A549 treated with AZD9567 at 1 μM for 4 hours (cell line): Measurements from ENCODE around the gene LY6G6C. TPM values are rescaled to one million over a fixed set of nuclear protein-coding genes. Genes with fewer than 3 reads are reported as not detected.

Source experiments
- total RNA-seq: library from RNA; stranded (reverse); fragments of 200-300 nt; extraction: Qiagen RNA extraction; gene quantifications from 5 replicates; pipeline ENCODE4 v1.2.3, GENCODE V29; 2022; ENCODE audit not compliant: insufficient read depth

LY6G6C gene
- total RNA-seq = 0.09 to 0.12 TPM (median 0.10 TPM) in 3 of 5 replicates, not detected in the others

DNA sequence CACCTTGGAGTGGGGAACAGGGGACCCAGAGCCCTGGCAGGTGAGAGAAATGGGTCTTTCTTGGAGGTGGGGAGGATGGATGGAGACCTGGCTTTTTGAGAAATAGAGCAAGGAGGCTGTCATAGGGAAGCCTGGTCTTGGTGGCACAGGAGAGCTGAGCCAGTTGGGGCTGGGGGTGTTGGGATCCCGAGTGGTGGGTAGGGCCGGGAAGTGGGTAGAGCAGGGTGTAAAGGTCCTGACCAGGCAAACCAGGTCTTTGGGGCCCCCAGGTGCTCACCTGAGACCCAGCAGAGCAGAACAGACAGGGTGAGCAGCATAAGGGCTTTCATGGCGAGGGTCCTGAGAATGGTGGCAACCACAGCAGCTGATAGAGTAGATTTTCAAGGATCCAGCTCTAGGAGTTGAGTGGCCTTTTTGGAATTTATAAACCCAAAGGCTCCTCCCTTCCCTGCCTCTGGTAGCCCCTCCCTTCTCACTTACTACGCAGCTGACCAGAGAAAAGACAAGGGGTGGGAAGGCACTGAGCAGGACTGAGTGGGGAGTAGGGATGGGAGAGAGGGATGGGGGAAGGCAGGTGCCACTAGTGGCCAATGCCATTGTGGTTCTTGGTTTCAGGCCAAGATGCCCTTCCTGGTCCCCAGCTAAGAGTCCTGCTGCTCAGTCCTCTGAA, at the start of gene LY6G6C:
LY6G6C (minus strand) TSS at position 396 of the 670 bp plus-strand sequence; CDS start at position 329, 67 bp downstream.

GRCh38 chr6:31762356-31762755, 40.8 kb upstream of the LY6G6C start, which contains the start of gene SAPCD1:
Gene SAPCD1 (plus strand): TSS chr6:31762656. CDS start chr6:31763055, 399 bp downstream.

DNA sequence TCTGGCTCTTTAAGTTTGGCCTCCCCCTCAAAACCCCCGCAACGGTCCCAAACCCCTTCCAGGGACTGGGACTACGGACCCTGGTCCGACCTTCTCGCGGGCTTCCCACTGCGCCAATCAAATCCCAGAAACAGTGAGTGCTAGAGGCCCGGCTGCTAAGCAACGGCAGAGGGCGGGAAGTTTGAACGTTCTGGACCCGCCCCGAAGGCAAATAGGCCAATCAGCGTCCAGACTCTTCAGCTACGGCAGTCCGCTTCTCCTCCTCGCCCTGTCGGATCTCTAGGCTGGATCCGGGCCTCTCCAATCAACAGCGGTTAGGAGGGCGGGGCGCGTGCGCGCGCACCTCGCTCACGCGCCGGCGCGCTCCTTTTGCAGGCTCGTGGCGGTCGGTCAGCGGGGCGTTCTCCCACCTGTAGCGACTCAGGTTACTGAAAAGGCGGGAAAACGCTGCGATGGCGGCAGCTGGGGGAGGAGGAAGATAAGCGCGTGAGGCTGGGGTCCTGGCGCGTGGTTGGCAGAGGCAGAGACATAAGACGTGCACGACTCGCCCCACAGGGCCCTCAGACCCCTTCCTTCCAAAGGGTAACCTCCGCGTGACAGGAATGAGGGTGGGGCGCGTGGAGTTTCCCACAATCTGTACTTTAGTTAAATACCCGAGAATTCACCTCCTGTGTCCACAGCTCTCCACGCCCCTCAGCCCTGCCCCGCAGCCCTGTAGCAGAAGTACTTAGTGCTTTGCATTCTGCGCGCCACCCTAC, 18.3 kb upstream of the LY6G6C start, which contains the start of gene MSH5:
MSH5 (plus strand) TSS at position 367 of the 758 bp plus-strand sequence. CDS start 462 bp downstream, outside the sequence.

DNA sequence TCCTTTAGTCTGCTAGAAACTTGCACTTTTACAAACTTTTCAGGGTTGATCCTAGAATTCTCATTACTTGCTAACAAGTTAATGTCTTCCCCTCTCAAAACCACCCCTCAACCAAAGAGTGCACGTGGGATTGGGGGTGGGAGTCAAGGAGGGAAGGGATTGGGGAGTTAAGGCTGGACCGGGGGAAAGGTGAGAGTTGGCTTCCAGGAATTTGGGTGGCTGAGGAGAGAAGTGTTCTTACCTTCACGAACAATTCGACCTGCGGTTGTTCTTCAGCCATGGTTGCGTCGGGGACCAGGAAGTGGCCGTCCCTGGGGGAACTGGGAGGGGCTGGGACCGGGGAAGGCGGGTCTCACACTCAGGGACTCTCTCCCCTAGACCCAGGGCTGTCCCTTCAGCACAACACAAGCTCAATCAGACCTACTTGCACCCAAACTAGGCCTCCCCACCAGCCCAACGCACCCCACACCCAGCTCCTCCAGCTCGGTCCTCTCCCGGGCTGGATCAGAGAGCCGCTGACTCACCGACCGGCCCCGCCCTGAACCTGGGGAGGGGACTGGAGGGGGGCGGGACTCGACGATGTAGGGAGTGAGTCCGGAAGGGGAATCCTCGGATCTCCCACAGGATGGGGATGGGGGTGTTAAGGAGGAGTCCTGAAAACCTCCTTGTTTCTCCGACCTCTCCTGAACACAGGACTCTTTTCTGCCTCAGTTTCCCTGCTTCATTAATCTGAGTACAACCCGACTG, 14.6 kb upstream of the LY6G6C start, which contains the start of gene CLIC1:
CLIC1 (minus strand) TSS at position 510 of the 747 bp plus-strand sequence; CDS start at position 280, 230 bp downstream.

GRCh38 chr6:31728767-31729514, 7.4 kb upstream of the LY6G6C start, which contains the start of gene DDAH2:
Gene DDAH2 (minus strand): TSS chr6:31729299. CDS start chr6:31729161, 138 bp downstream.

DNA sequence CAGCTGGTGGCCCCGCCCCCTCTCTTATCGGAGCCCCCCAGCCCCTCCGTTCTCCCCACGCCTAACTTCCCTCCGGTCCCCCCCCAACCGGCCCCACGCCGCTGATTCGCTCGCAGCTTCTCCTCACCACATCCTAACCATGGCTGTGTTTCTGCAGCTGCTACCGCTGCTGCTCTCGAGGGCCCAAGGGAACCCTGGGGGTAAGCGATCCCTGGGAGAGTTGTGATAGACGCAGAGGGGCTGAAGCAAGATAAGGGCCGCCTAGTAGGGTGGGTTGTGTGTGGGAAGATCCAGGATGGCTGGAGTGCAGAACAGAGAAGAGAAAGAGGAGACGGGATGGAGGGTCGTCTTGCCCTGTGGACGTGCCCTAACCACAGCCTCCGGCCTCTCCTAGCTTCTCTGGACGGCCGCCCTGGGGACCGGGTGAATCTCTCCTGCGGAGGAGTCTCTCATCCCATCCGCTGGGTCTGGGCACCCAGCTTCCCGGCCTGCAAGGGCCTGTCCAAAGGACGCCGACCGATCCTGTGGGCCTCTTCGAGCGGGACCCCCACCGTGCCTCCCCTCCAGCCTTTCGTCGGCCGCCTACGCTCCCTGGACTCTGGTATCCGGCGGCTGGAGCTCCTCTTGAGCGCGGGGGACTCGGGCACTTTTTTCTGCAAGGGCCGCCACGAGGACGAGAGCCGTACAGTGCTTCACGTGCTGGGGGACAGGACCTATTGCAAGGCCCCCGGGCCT, 1.9 kb upstream of the LY6G6C start, which contains the start of gene MPIG6B:
MPIG6B (plus strand) TSS at position 129 of the 735 bp plus-strand sequence; CDS start at position 140, 11 bp downstream.

DNA sequence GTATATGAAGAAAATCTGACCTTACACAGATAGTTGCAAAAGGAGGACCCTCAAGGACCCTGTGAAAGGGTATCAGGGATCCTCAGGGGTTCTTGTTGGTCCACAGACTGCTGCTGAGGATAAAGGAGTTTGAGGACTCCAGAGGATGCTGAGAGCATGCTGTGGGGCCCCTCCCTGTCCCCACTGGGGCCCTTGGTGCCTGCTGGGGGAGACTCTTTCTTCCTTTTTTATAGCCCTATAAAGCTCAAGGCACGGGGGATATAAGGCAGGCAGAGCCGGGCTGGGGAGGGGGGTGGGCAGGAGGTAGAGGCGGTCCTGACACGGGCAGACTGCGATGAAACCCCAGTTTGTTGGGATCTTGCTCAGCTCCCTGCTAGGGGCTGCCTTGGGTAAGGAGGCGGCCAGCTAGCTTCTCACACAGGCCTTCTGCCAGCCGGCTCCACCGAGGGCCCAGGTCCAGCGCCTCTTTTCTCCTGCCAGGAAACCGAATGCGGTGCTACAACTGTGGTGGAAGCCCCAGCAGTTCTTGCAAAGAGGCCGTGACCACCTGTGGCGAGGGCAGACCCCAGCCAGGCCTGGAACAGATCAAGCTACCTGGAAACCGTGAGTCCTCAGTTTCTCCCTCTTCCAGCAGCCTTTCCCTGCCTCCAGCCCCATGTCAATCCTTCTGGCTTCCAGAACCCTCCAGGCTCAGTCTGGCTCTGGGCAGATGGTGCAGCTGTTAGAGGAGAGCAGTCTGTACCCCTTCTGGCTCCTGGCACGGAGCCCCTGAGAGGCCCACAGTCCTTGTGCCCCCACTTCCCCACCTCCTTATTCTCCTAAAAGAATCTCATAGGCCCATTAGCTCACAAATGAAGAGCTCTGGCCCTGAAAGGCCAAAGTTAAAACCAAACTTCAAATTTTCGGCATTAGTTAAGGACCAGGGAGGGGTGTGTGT, 6.3 kb downstream of the LY6G6C start, which contains the start of gene LY6G6D:
LY6G6D (plus strand) TSS at position 327 of the 937 bp plus-strand sequence; CDS start at position 335, 8 bp downstream.

DNA sequence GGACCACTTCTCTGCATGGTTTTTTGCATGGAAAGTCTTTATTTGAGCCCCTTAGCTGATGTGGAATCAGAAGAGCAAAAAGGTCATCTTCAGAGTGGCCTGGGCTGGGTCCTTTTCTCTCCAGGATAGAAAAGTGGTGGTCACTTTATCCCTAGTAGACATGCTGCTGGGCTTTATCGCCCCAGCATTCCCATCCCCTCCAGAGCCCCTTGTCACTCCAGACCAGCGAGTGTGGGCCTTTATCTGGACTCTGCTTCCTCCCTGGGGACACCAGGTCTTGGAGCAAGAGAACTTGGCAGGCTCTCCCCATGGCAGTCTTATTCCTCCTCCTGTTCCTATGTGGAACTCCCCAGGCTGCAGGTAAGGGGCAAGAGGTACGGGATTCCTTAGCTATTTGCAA, 14.9 kb downstream of the LY6G6C start, which contains the start of gene LY6G6F:
LY6G6F (plus strand) TSS at position 268 of the 400 bp plus-strand sequence; CDS start at position 309, 41 bp downstream.

GRCh38 chr6:31702819-31703716, 18.5 kb downstream of the LY6G6C start, which contains the start of gene ABHD16A:
Gene ABHD16A (minus strand): TSS chr6:31703324. CDS start chr6:31703281, 43 bp downstream.

DNA sequence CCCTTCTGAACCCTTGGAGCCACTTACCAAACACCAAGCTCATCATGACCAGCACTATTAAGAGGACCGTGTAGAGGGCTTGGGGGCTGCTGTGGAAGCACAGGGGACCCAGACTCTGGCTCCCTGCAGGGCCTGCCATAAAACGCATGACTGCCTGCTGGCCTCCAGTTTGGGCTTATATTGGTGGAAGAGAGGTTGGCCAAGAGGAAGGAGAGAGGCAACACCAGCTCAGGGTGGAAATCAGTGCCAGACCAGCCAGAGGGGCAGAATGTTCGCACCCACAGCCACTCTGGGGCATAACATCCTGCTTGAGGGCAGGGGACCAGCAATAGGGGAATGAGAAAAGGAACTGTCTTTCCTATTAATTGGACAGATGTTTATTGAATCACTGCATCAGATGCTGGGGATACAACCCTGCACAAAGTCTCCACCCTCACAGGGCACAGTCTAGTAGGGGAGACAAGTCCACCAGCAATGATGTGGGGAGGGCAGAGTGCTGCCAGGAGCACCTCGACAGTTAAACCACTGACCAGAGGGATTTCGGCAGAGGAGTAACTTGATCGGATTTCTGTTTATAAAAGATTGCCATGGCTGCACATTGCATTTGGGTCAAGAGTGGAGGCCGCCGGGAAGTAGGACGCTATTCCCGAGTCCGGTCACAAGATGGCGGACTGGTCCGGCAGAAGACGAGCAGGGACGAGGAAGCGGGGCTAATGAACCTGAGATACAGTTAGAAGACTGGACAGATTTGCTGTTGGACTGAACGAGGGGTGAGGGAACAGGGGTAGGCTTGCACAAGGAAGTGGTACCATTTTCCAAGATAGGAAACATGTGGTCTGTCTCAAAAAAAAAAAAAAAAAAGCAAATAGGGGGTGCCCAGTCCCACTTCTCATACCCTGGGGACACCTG, 41.1 kb downstream of the LY6G6C start, which contains the start of gene LY6G5C:
LY6G5C (minus strand) TSS at position 842 of the 909 bp plus-strand sequence; CDS start at position 148, 694 bp downstream.

DNA sequence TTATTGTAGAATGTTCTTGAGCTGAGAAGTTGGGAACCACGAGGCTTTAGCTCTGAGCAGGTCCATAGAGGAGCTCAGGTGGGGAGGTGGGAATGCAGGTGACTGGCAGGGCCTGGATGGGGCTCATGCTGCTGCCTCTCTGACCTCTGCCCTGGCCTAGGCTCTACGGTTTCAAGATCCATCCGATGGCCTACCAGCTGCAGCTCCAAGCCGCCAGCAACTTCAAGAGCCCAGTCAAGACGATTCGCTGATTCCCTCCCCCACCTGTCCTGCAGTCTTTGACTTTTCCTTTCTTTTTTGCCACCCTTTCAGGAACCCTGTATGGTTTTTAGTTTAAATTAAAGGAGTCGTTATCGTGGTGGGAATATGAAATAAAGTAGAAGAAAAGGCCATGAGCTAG, 51.9 kb downstream of the LY6G6C start, which contains the start of gene LY6G5B:
LY6G5B (plus strand) TSS at position 301 of the 400 bp plus-strand sequence. CDS start 975 bp downstream, outside the sequence.

Other genes starting within 250 kb of the LY6G6C start
- gene MICB, start 223.6 kb downstream of the LY6G6C start, total RNA-seq = 6.3 to 10.0 TPM (median 7.2 TPM) in 5 replicates
- gene MCCD1, start 192.8 kb downstream of the LY6G6C start, total RNA-seq = not detected in 5 replicates
- 335 to 403 TPM (median 384 TPM) in 5 replicates for gene DDX39B, start 179.7 kb downstream of the LY6G6C start, total RNA-seq
- 0.43 to 0.72 TPM (median 0.55 TPM) in 4 of 5 replicates, not detected in the other for gene ATP6V1G2, start 175.1 kb downstream of the LY6G6C start, total RNA-seq
- 10.5 to 15.8 TPM (median 11.3 TPM) in 5 replicates for gene NFKBIL1, start 174.1 kb downstream of the LY6G6C start, total RNA-seq
- 0.07 to 0.21 TPM (median 0.08 TPM) in 3 of 5 replicates, not detected in the others for gene LTA, start 149.5 kb downstream of the LY6G6C start, total RNA-seq
- 0.09 to 0.10 TPM (median 0.10 TPM) in 3 of 5 replicates, not detected in the others for gene TNF, start 146.2 kb downstream of the LY6G6C start, total RNA-seq
- gene LTB, start 139.3 kb downstream of the LY6G6C start, total RNA-seq = 0.28 to 0.37 TPM (median 0.33 TPM) in 4 of 5 replicates, not detected in the other
- gene LST1, start 135.5 kb downstream of the LY6G6C start, total RNA-seq = 0.36 to 0.58 TPM (median 0.39 TPM) in 3 of 5 replicates, not detected in the others
- not detected in 5 replicates for gene NCR3, start 128.7 kb downstream of the LY6G6C start, total RNA-seq
- gene AIF1, start 106.5 kb downstream of the LY6G6C start, total RNA-seq = not detected in 5 replicates
- gene PRRC2A, start 101.0 kb downstream of the LY6G6C start, total RNA-seq = 51.3 to 92.7 TPM (median 87.1 TPM) in 5 replicates
- gene BAG6, start 69.1 kb downstream of the LY6G6C start, total RNA-seq = 106 to 149 TPM (median 137 TPM) in 5 replicates
- gene APOM, start 65.9 kb downstream of the LY6G6C start, total RNA-seq = 3.0 to 6.4 TPM (median 3.4 TPM) in 5 replicates
- gene C6orf47, start 61.0 kb downstream of the LY6G6C start, total RNA-seq = 11.3 to 12.5 TPM (median 11.8 TPM) in 5 replicates
- gene GPANK1, start 56.7 kb downstream of the LY6G6C start, total RNA-seq = 8.7 to 11.6 TPM (median 10.2 TPM) in 5 replicates
- gene CSNK2B, start 55.7 kb downstream of the LY6G6C start, total RNA-seq = 167 to 183 TPM (median 175 TPM) in 5 replicates
- 4.5 to 5.2 TPM (median 5.0 TPM) in 4 of 5 replicates, not detected in the other for gene LY6G5B, start 51.8 kb downstream of the LY6G6C start, total RNA-seq
- gene LY6G5C, start 40.7 kb downstream of the LY6G6C start, total RNA-seq = 0.87 to 3.8 TPM (median 1.6 TPM) in 5 replicates
- 13.9 to 20.0 TPM (median 18.3 TPM) in 5 replicates for gene ABHD16A, start 18.4 kb downstream of the LY6G6C start, total RNA-seq
- not detected in 5 replicates for gene LY6G6F, start 14.9 kb downstream of the LY6G6C start, total RNA-seq
- not detected in 5 replicates for gene LY6G6D, start 6.4 kb downstream of the LY6G6C start, total RNA-seq
- gene MPIG6B, start 1.6 kb upstream of the LY6G6C start, total RNA-seq = 0.07 TPM in 1 of 5 replicates, not detected in the others
- 18.1 to 32.1 TPM (median 29.3 TPM) in 5 replicates for gene DDAH2, start 7.6 kb upstream of the LY6G6C start, total RNA-seq
- gene CLIC1, start 14.8 kb upstream of the LY6G6C start, total RNA-seq = 451 to 493 TPM (median 458 TPM) in 5 replicates
- 5.2 to 15.2 TPM (median 14.0 TPM) in 5 replicates for gene MSH5, start 18.3 kb upstream of the LY6G6C start, total RNA-seq
- 3.0 to 4.6 TPM (median 3.9 TPM) in 4 of 5 replicates, not detected in the other for gene SAPCD1, start 40.9 kb upstream of the LY6G6C start, total RNA-seq
- 1.6 to 4.5 TPM (median 1.8 TPM) in 5 replicates for gene VWA7, start 55.6 kb upstream of the LY6G6C start, total RNA-seq
- 46.5 to 58.0 TPM (median 53.6 TPM) in 5 replicates for gene VARS1, start 74.0 kb upstream of the LY6G6C start, total RNA-seq
- gene LSM2, start 85.2 kb upstream of the LY6G6C start, total RNA-seq = 42.7 to 60.2 TPM (median 57.9 TPM) in 5 replicates
- gene HSPA1L, start 93.5 kb upstream of the LY6G6C start, total RNA-seq = 0.97 to 1.8 TPM (median 1.1 TPM) in 5 replicates
- 189 to 295 TPM (median 214 TPM) in 5 replicates for gene HSPA1A, start 93.8 kb upstream of the LY6G6C start, total RNA-seq
- 154 to 227 TPM (median 167 TPM) in 5 replicates for gene HSPA1B, start 106.0 kb upstream of the LY6G6C start, total RNA-seq
- 27.6 to 34.9 TPM (median 30.4 TPM) in 5 replicates for gene NEU1, start 141.1 kb upstream of the LY6G6C start, total RNA-seq
- gene SLC44A4, start 157.3 kb upstream of the LY6G6C start, total RNA-seq = 0.05 TPM in 1 of 5 replicates, not detected in the others
- 25.4 to 29.9 TPM (median 28.1 TPM) in 5 replicates for gene EHMT2, start 176.0 kb upstream of the LY6G6C start, total RNA-seq
- 2.9 to 3.6 TPM (median 3.3 TPM) in 5 replicates for gene ZBTB12, start 180.3 kb upstream of the LY6G6C start, total RNA-seq
- 0.16 to 0.44 TPM (median 0.20 TPM) in 4 of 5 replicates, not detected in the other for gene C2, start 206.0 kb upstream of the LY6G6C start, total RNA-seq
- gene CFB, start 224.3 kb upstream of the LY6G6C start, total RNA-seq = 1.3 to 2.6 TPM (median 2.4 TPM) in 5 replicates
- 75.8 to 81.6 TPM (median 76.7 TPM) in 5 replicates for gene NELFE, start 237.2 kb upstream of the LY6G6C start, total RNA-seq
- gene SKIC2, start 237.4 kb upstream of the LY6G6C start, total RNA-seq = 25.9 to 29.7 TPM (median 26.7 TPM) in 5 replicates